ENCODE results near the gene TSPAN5. TPM values are rescaled to one million over a fixed set of nuclear protein-coding genes. Genes with fewer than 3 reads are reported as not detected.

Gene TSPAN5
- total RNA-seq, 4 donors from 2014 or later: 25.5 to 41.5 (median 36.5) TPM

- no peak for DNase-seq (ENCODE audit: low spot score in 2 of 2)
- TF ChIP-seq, protein P1, sequence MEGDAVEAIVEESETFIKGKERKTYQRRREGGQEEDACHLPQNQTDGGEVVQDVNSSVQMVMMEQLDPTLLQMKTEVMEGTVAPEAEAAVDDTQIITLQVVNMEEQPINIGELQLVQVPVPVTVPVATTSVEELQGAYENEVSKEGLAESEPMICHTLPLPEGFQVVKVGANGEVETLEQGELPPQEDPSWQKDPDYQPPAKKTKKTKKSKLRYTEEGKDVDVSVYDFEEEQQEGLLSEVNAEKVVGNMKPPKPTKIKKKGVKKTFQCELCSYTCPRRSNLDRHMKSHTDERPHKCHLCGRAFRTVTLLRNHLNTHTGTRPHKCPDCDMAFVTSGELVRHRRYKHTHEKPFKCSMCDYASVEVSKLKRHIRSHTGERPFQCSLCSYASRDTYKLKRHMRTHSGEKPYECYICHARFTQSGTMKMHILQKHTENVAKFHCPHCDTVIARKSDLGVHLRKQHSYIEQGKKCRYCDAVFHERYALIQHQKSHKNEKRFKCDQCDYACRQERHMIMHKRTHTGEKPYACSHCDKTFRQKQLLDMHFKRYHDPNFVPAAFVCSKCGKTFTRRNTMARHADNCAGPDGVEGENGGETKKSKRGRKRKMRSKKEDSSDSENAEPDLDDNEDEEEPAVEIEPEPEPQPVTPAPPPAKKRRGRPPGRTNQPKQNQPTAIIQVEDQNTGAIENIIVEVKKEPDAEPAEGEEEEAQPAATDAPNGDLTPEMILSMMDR (IDR thresholded peaks at IDR 0.05): no peak
- no peak for TF ChIP-seq POLR2A (IDR thresholded peaks at IDR 0.05)
- intact Hi-C loops (cut with DNase I; ENCODE audit: low total_unique reads): no loop called here
- H3K4me3 ChIP-seq (ENCODE audit: low read depth, poor library complexity, severe bottlenecking): no peak overlapping the region
- 86 to 93% methylated on average over 5 of the region's 5 CpGs for WGBS, 2 donors
Observed at GRCh38 chr4:98447648-98448047, 210.8 kb downstream of the TSPAN5 start.

GRCh38 chr4:98446499-98447375, 211.7 kb downstream of the TSPAN5 start:
- TF ChIP-seq POLR2A (IDR thresholded peaks at IDR 0.05): no peak
- TF ChIP-seq, protein P1 (IDR thresholded peaks at IDR 0.05): no peak
- no peak for DNase-seq (ENCODE audit: low spot score in 2 of 2)
- intact Hi-C loops (cut with DNase I; ENCODE audit: low total_unique reads): no loop called here
- 72 to 81% methylated on average over 10 of the region's 10 CpGs for WGBS, 2 donors
- H3K4me3 ChIP-seq (ENCODE audit: low read depth, poor library complexity, severe bottlenecking): no peak overlapping the region

- no peak for TF ChIP-seq POLR2A (IDR thresholded peaks at IDR 0.05)
- TF ChIP-seq, protein P1 (IDR thresholded peaks at IDR 0.05): no peak
- DNase-seq (ENCODE audit: low spot score in 2 of 2): no peak
- intact Hi-C loops (cut with DNase I; ENCODE audit: low total_unique reads): no loop called here
- no peak overlapping the region for H3K4me3 ChIP-seq (ENCODE audit: low read depth, poor library complexity, severe bottlenecking)
Observed at GRCh38 chr4:98444371-98444770, 214.0 kb downstream of the TSPAN5 start.

GRCh38 chr4:98434816-98435215, 223.6 kb downstream of the TSPAN5 start:
- 88 to 94% methylated on average over 6 of the region's 6 CpGs for WGBS, 2 donors
- H3K4me3 ChIP-seq (ENCODE audit: low read depth, poor library complexity, severe bottlenecking): no peak overlapping the region
- intact Hi-C loops (cut with DNase I; ENCODE audit: low total_unique reads): no loop called here
- no peak for DNase-seq (ENCODE audit: low spot score in 2 of 2)
- no peak for TF ChIP-seq POLR2A (IDR thresholded peaks at IDR 0.05)

- TF ChIP-seq POLR2A (IDR thresholded peaks at IDR 0.05): no peak
- TF ChIP-seq, protein P1 (IDR thresholded peaks at IDR 0.05): no peak
Observed at GRCh38 chr4:98433691-98434090, 224.7 kb downstream of the TSPAN5 start.

GRCh38 chr4:98430708-98431403, 227.6 kb downstream of the TSPAN5 start:
- WGBS, 2 donors: 61 to 67% methylated on average over 4 of the region's 4 CpGs
- intact Hi-C loops (cut with DNase I; ENCODE audit: low total_unique reads): no loop called here
- no peak for DNase-seq (ENCODE audit: low spot score in 2 of 2)
- TF ChIP-seq, protein P1 (IDR thresholded peaks at IDR 0.05): no peak
- TF ChIP-seq POLR2A (IDR thresholded peaks at IDR 0.05): no peak
- no peak overlapping the region for H3K4me3 ChIP-seq (ENCODE audit: low read depth, poor library complexity, severe bottlenecking)

More at GRCh38 chr4:98433691-98434090, 224.7 kb downstream of the TSPAN5 start:
- 81 to 82% methylated on average over 1 of the region's 1 CpG for WGBS, 2 donors
- intact Hi-C loops (cut with DNase I; ENCODE audit: low total_unique reads): no loop called here
- H3K4me3 ChIP-seq (ENCODE audit: low read depth, poor library complexity, severe bottlenecking): no peak overlapping the region
- no peak for DNase-seq (ENCODE audit: low spot score in 2 of 2)

Data from lower leg skin (tissue), 4 donors.